Measurements from ENCODE around the gene GALNT16. TPM values are rescaled to one million over a fixed set of nuclear protein-coding genes. Genes with fewer than 3 reads are reported as not detected.

GALNT16 gene
- total and polyA plus RNA-seq, 2 donors (not counting 3 experiments of a cell fraction or from before 2014, with no cell fraction given): 0.39 to 0.49 TPM

DNA sequence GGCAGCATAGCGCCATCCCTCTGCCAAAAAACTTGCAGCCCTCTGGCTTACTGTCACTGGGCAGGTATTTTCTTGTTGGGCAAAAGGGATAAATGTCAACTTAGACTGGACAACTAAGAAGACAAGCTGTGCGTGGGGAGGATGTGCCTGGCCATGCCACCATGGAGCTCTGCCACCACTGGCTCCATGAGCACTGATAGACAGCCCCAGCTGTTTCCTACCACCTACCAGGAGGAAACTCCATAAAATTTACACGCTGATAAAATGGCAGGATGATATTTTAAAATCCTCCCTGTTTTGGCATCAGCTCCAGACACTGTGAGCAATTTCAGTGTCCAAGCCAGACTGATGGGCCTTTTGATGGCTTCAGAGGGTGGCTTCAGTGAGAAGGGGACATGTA, 7.1 kb upstream of the GALNT16 start:
- H2AFZ ChIP-seq (ENCODE audit: low read depth, low read length): no peak overlapping the region
- BruUV-seq (replicated peaks): no TSS peak
- H4K20me1 ChIP-seq (replicated peaks; ENCODE audit: control insufficient read depth, extremely low read depth, insufficient read depth, low read length): no peaks in the 10 kb centered on the region
- POLR2A ChIA-PET: no interaction called here
- no peak for FAIRE-seq
- no peak overlapping the region for H3K27ac ChIP-seq (ENCODE audit: insufficient read depth, low read depth, low read length)
- intact Hi-C loops (cut with micrococcal nuclease): no loop called here
- no peaks in the 10 kb centered on the region for H3K79me2 ChIP-seq (ENCODE audit: control insufficient read depth, insufficient read depth, low read length)
- DNase-seq (ENCODE audit: low read depth, low spot score): no peak
- CTCF ChIA-PET: interaction anchor here (1.0 to 1.8 kb wide), 3 partner anchors 9 to 94 kb away, joined by 4 to 5 read pairs (median 4); no protein-coding TSS in a partner anchor
- no peaks in the 10 kb centered on the region for H3K9me1 ChIP-seq (replicated peaks; ENCODE audit: control insufficient read depth, extremely low read depth, insufficient read depth, low read length)
- H3K4me3 ChIP-seq (replicated peaks in 1 of 3; ENCODE audit: insufficient read depth in 1 of 3, low read depth in 1 of 3, low read length in 3 of 3): no peak overlapping the region
- no peak overlapping the region for H3K9ac ChIP-seq (replicated peaks; ENCODE audit: extremely low read depth, insufficient read depth, low read length)
- no peaks in the 10 kb centered on the region for H3K36me3 ChIP-seq (ENCODE audit: control insufficient read depth in 2 of 2, extremely low read depth in 1 of 2, insufficient read depth in 2 of 2, low read length in 2 of 2)
- H3K4me2 ChIP-seq (ENCODE audit: insufficient read depth, low read length): no peak overlapping the region
- H3K27me3 ChIP-seq (ENCODE audit: control insufficient read depth in 2 of 2, insufficient read depth in 2 of 2, low read length in 2 of 2): no peaks in the 10 kb centered on the region
- H3K4me1 ChIP-seq (ENCODE audit: control insufficient read depth, extremely low read depth, insufficient read depth, low read length): peaks cover 8% of the 10 kb centered on the region
- TF ChIP-seq POLR2A (IDR thresholded peaks at IDR 0.05; ENCODE audit: low read depth, low read length) (no peak), EZH2 (IDR thresholded peaks at IDR 0.05; ENCODE audit: borderline replicate concordance, low read depth, low read length, severe bottlenecking) (no peak), JUN (IDR thresholded peaks at IDR 0.05; ENCODE audit: borderline replicate concordance, insufficient read depth, insufficient read length, low read depth) (no peak), GATA2 (IDR thresholded peaks at IDR 0.05; ENCODE audit: insufficient read depth, insufficient read length, low read depth, low read length) (no peak), POLR2AphosphoS5 (IDR thresholded peaks at IDR 0.05; ENCODE audit: insufficient read depth, low read depth, low read length) (no peak), FOS (IDR thresholded peaks at IDR 0.05; ENCODE audit: borderline replicate concordance, insufficient read depth, low read length) (no peak), MYC (IDR thresholded peaks at IDR 0.05; ENCODE audit: low read depth, low read length) (no peak)
- TF ChIP-seq, protein P1, sequence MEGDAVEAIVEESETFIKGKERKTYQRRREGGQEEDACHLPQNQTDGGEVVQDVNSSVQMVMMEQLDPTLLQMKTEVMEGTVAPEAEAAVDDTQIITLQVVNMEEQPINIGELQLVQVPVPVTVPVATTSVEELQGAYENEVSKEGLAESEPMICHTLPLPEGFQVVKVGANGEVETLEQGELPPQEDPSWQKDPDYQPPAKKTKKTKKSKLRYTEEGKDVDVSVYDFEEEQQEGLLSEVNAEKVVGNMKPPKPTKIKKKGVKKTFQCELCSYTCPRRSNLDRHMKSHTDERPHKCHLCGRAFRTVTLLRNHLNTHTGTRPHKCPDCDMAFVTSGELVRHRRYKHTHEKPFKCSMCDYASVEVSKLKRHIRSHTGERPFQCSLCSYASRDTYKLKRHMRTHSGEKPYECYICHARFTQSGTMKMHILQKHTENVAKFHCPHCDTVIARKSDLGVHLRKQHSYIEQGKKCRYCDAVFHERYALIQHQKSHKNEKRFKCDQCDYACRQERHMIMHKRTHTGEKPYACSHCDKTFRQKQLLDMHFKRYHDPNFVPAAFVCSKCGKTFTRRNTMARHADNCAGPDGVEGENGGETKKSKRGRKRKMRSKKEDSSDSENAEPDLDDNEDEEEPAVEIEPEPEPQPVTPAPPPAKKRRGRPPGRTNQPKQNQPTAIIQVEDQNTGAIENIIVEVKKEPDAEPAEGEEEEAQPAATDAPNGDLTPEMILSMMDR (IDR thresholded peaks at IDR 0.05; ENCODE audit: extremely low read depth in 1 of 2, insufficient read depth in 1 of 2, low read depth in 1 of 2, low read length in 2 of 2): no peak
- TF ChIP-seq, protein P2, sequence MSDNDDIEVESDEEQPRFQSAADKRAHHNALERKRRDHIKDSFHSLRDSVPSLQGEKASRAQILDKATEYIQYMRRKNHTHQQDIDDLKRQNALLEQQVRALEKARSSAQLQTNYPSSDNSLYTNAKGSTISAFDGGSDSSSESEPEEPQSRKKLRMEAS (IDR thresholded peaks at IDR 0.05; ENCODE audit: insufficient read depth, insufficient read length): no peak
- dilution Hi-C loops (cut with MboI; ENCODE audit: extremely low pct_ligation_motif_present, low sequenced_read_pairs): no loop called here
- H3K9me3 ChIP-seq (replicated peaks; ENCODE audit: control insufficient read depth, insufficient read depth, low read length): no peaks in the 10 kb centered on the region

Measured in endothelial cell of umbilical vein (primary cell).